HCT116 (cell line): Measurements from ENCODE around the gene PDPK1. TPM values are rescaled to one million over a fixed set of nuclear protein-coding genes. Genes with fewer than 3 reads are reported as not detected.

Experiments used
- ATAC-seq: fragments of 200-7000 bp; cut with Tn5 transposase; 2 replicates; pipeline ENCODE4 v1.9.1; 2020; ENCODE audit warnings: mild to moderate bottlenecking, moderate library complexity
- BruUV-seq: library from RNA; stranded (reverse); fragments of 400-500 nt; replicated peaks from 2 replicates; lab custom pipeline; 2021; lab: Mats Ljungman, UMichigan
- CTCF ChIA-PET: fragments of 300-600 bp; sonication (Branson Sonifier 250); formaldehyde crosslinking; loops from one replicate; lab custom pipeline; 2021; ENCODE audit warnings: antibody characterized with exemption; lab: Charles Lee
- POLR2A ChIA-PET: fragments of 300-600, 350-600 bp; sonication (Branson Sonifier 250); formaldehyde crosslinking; loops from one replicate; lab custom pipeline; 2021; ENCODE audit warnings: antibody characterized with exemption; lab: Charles Lee
- RAD21 ChIA-PET, 2 experiments: fragments of 300-600 bp; sonication (Branson Sonifier 250); formaldehyde crosslinking; loops; one replicate each; lab custom pipeline; 2023; ENCODE audit warnings: low total read pairs in 2 of 2; ENCODE audit not compliant: uncharacterized antibody in 2 of 2, unreplicated experiment in 2 of 2, low non-redundant PET in 1 of 2; lab: Charles Lee
- DNase-seq: peaks from one replicate; pipeline ENCODE4 v3.0.0-alpha.2; 2010; ENCODE audit warnings: low read depth, low spot score
- H2AFZ ChIP-seq: fragments of 200-600 bp; shearing (Covaris generic), sonication (generic); 2 replicates; pipeline ENCODE4 v1.6.1; 2017; ENCODE audit warnings: low read depth, mixed run types, mixed read lengths, antibody characterized with exemption, low read length; ENCODE audit not compliant: poor library complexity, severe bottlenecking
- H3K27ac ChIP-seq: 2 replicates; pipeline ENCODE4 v1.5.1; 2012; ENCODE audit warnings: low read depth, low read length
- H3K27me3 ChIP-seq: fragments of 200-600 bp; sonication (generic); 2 replicates; pipeline ENCODE4 v1.6.1; 2016; ENCODE audit warnings: mixed run types, low read length, mixed read lengths; ENCODE audit not compliant: insufficient read depth
- H3K36me3 ChIP-seq, 2 experiments: fragments of 200-500 bp in 1 of 2; fragments of 200-600 bp in 1 of 2; sonication (Bioruptor generic) in 1 of 2; sonication (generic) in 1 of 2; 2 replicates each; pipeline versions ENCODE4 v1.5.1 to v1.6.1; 2014 to 2016; ENCODE audit warnings: low read length in 2 of 2, inconsistent platforms in 1 of 2, mixed read lengths in 1 of 2, mixed run types in 1 of 2; ENCODE audit not compliant: insufficient read depth in 2 of 2, control insufficient read depth in 1 of 2
- H3K4me1 ChIP-seq, 2 experiments: fragments of 200-600 bp in 1 of 2; sonication (generic) in 1 of 2; 2 replicates each; pipeline versions ENCODE4 v1.5.1 to v1.6.1; 2012 to 2017; ENCODE audit warnings: low read length in 2 of 2, inconsistent platforms in 1 of 2, mild to moderate bottlenecking in 1 of 2, mixed read lengths in 1 of 2, mixed run types in 1 of 2, moderate library complexity in 1 of 2; ENCODE audit not compliant: insufficient read depth in 2 of 2, control insufficient read depth in 1 of 2
- H3K4me2 ChIP-seq: fragments of 200-600 bp; sonication (generic); 2 replicates; pipeline ENCODE4 v1.6.1; 2017; ENCODE audit warnings: mixed run types, low read length, mixed read lengths
- H3K4me3 ChIP-seq, 2 experiments: fragments of 200-600 bp in 1 of 2; sonication (generic) in 1 of 2; replicated peaks in 1 of 2; 2 replicates each; pipeline ENCODE4 v1.5.1; 2011 to 2016; ENCODE audit warnings: low read length in 2 of 2, control low read depth in 1 of 2, low read depth in 1 of 2, mild to moderate bottlenecking in 1 of 2, mixed read lengths in 1 of 2, mixed run types in 1 of 2
- H3K79me2 ChIP-seq: fragments of 200-600 bp; sonication (generic); 2 replicates; pipeline ENCODE4 v1.6.1; 2017; ENCODE audit warnings: mild to moderate bottlenecking, mixed run types, low read length, moderate library complexity, mixed read lengths; ENCODE audit not compliant: insufficient read depth
- H3K9ac ChIP-seq: fragments of 200-600 bp; sonication (generic); 2 replicates; pipeline ENCODE4 v1.6.1; 2016; ENCODE audit warnings: low read length, mixed read lengths
- H3K9me2 ChIP-seq: fragments of 200-600 bp; sonication (generic), shearing (Covaris generic); 2 replicates; pipeline ENCODE4 v1.6.1; 2017; ENCODE audit warnings: mixed run types, mild to moderate bottlenecking, moderate library complexity; ENCODE audit not compliant: insufficient read depth
- H3K9me3 ChIP-seq, 2 experiments: fragments of 200-500 bp in 1 of 2; fragments of 200-600 bp in 1 of 2; sonication (Bioruptor generic) in 1 of 2; sonication (generic) in 1 of 2; 2 replicates each; pipeline ENCODE4 v1.6.1; 2014 to 2017; ENCODE audit warnings: low read length in 2 of 2, mixed read lengths in 2 of 2, inconsistent platforms in 1 of 2, low read depth in 1 of 2, mild to moderate bottlenecking in 1 of 2, mixed run types in 1 of 2, moderate library complexity in 1 of 2; ENCODE audit not compliant: control insufficient read depth in 1 of 2, insufficient read depth in 1 of 2
- H4K20me1 ChIP-seq: fragments of 200-600 bp; sonication (generic), shearing (Covaris generic); 2 replicates; pipeline ENCODE4 v1.6.1; 2017; ENCODE audit warnings: mixed run types, mild to moderate bottlenecking, moderate library complexity; ENCODE audit not compliant: insufficient read depth
- CBX3 ChIP-seq: IDR thresholded peaks from 2 replicates; pipeline ENCODE4 v1.6.1; 2012; ENCODE audit warnings: low read depth
- CEBPB ChIP-seq: IDR thresholded peaks from 2 replicates; pipeline ENCODE4 v1.6.1; 2012; ENCODE audit warnings: low read depth
- EGR1 ChIP-seq: IDR thresholded peaks from 2 replicates; pipeline ENCODE4 v1.6.1; 2012; ENCODE audit warnings: low read depth
- ELF1 ChIP-seq: IDR thresholded peaks from 2 replicates; pipeline ENCODE4 v1.6.1; 2012; ENCODE audit warnings: low read depth, borderline replicate concordance
- EZH2phosphoT487 ChIP-seq: fragments of 200-600 bp; IDR thresholded peaks from 2 replicates; pipeline ENCODE4 v1.6.1; 2018; ENCODE audit warnings: antibody characterized with exemption, borderline replicate concordance
- POLR2A ChIP-seq: IDR thresholded peaks from 2 replicates; pipeline ENCODE4 v1.7.0; 2011; ENCODE audit warnings: borderline replicate concordance; ENCODE audit not compliant: insufficient read depth, insufficient read length; ENCODE audit errors: extremely low read depth
- POLR2AphosphoS5 ChIP-seq: IDR thresholded peaks from 2 replicates; pipeline ENCODE4 v1.6.1; 2011; ENCODE audit warnings: mild to moderate bottlenecking, low read depth, low read length, moderate library complexity
- SIN3A ChIP-seq: IDR thresholded peaks from 2 replicates; pipeline ENCODE4 v1.6.1; 2012; ENCODE audit warnings: low read depth
- TCF7L2 ChIP-seq: IDR thresholded peaks from 2 replicates; pipeline ENCODE4 v1.7.0; 2011; ENCODE audit warnings: borderline replicate concordance, inconsistent platforms; ENCODE audit not compliant: insufficient read depth, insufficient read length; ENCODE audit errors: extremely low read depth
- YY1 ChIP-seq: IDR thresholded peaks from 2 replicates; pipeline ENCODE4 v1.6.1; 2011; ENCODE audit warnings: low read length, low read depth, moderate library complexity, mild to moderate bottlenecking; ENCODE audit not compliant: insufficient replicate concordance; ENCODE audit errors: extremely low read depth
- ZFX ChIP-seq: fragments of 450-650 bp; IDR thresholded peaks from 2 replicates; pipeline ENCODE4 v1.6.1; 2017
- intact Hi-C: fragments of 100-400 bp; cut with micrococcal nuclease; formaldehyde crosslinking; loops from 2 replicates; pipeline ENCODE4 v1.10.0; 2022
- total RNA-seq: library from RNA; stranded (reverse); gene quantifications from one replicate; pipeline ENCODE4 v1.2.1, GENCODE V29; 2021; ENCODE audit not compliant: unreplicated experiment
- TF ChIP-seq, protein P1 (sequence below): IDR thresholded peaks from 2 replicates; pipeline ENCODE4 v1.6.1; 2012; ENCODE audit warnings: low read depth
- TF ChIP-seq, protein P2 (sequence below): IDR thresholded peaks from 2 replicates; pipeline ENCODE4 v1.6.1; 2011; ENCODE audit warnings: mild to moderate bottlenecking, low read length, moderate library complexity; ENCODE audit not compliant: insufficient replicate concordance; ENCODE audit errors: extremely low read depth
- TF ChIP-seq, protein P3 (sequence below): IDR thresholded peaks from 2 replicates; pipeline ENCODE4 v1.6.1; 2012
- TF ChIP-seq, protein P4 (sequence below): IDR thresholded peaks from 2 replicates; pipeline ENCODE4 v1.6.1; 2012

The PDPK1 gene
- total RNA-seq, 1 experiment from 2014 or later: 36.1 TPM

DNA sequence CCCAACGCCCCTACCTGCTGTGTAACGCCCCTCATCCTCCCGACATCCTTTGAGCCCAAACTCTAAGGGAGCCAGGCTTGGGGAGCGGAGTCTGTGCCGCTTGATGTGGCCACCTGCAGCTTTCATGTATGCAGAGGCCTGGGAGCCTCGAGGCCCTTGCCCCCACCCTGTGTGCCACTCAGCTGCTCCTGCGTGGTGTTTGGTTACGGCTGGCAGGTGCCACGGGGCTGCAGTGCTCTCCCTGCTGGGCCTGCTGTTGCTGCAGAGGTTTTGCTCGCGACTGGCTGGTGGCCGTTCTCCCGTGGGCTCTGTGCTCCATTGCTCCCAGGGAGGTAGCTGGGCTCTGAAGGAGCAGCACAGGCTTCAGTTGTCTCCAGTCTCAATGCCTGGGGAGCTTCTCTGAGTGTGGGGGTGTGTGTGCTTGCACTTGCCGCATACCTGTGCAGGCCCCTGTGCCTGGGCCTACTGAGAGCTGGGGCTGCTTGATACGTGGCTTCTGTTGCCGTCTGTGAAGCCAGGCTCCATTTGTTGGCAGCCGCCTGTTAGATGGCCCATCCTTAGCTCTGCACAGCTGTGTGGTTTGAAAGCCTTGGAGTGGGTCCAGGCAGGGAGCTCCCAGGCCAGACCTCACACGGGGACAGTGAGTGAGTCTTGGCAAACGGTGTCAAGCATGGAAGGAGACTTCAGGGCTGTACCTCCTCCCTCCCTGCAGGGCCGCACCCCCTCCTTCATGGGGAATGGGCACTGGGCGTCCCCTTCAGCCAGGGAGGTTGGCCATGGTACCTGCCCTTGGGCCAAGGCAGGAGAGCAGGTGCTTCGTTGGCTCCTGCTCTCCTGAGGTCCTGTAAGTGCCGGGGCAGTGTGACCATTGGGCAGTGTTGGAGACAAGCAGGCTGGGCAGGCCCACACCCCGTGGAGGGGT is 47.2 kb downstream of the PDPK1 start:
- Histone ChIP-seq H3K9me3 (no peaks in the 10 kb centered on the region), H3K27me3 (no peaks in the 10 kb centered on the region), H3K36me3 (peaks cover 7 to 20% of the 10 kb centered on the region in 2 experiments; a peak in 3 of 4 replicates), H3K9ac (no peak overlapping the region), H4K20me1 (no peaks in the 10 kb centered on the region), H3K9me2 (no peaks in the 10 kb centered on the region), H3K27ac (no peak overlapping the region), H3K79me2 (no peaks in the 10 kb centered on the region; the same call in 1 of the 2 replicates), H3K4me1 (no peaks in the 10 kb centered on the region), H2AFZ (no peak overlapping the region)
- no TSS peak for BruUV-seq
- ChIA-PET POLR2A (no interaction called here), CTCF (no interaction called here)
- intact Hi-C loops: no loop called here
- DNase-seq (no peak), ATAC-seq (no peak)
- TF ChIP-seq ZFX (no peak), CBX3 (no peak), TCF7L2 (no peak), CEBPB (no peak), EZH2phosphoT487 (no peak), POLR2A (no peak), YY1 (no peak), ELF1 (no peak), POLR2AphosphoS5 (no peak), EGR1 (no peak), SIN3A (no peak)
- TF ChIP-seq, protein P1, sequence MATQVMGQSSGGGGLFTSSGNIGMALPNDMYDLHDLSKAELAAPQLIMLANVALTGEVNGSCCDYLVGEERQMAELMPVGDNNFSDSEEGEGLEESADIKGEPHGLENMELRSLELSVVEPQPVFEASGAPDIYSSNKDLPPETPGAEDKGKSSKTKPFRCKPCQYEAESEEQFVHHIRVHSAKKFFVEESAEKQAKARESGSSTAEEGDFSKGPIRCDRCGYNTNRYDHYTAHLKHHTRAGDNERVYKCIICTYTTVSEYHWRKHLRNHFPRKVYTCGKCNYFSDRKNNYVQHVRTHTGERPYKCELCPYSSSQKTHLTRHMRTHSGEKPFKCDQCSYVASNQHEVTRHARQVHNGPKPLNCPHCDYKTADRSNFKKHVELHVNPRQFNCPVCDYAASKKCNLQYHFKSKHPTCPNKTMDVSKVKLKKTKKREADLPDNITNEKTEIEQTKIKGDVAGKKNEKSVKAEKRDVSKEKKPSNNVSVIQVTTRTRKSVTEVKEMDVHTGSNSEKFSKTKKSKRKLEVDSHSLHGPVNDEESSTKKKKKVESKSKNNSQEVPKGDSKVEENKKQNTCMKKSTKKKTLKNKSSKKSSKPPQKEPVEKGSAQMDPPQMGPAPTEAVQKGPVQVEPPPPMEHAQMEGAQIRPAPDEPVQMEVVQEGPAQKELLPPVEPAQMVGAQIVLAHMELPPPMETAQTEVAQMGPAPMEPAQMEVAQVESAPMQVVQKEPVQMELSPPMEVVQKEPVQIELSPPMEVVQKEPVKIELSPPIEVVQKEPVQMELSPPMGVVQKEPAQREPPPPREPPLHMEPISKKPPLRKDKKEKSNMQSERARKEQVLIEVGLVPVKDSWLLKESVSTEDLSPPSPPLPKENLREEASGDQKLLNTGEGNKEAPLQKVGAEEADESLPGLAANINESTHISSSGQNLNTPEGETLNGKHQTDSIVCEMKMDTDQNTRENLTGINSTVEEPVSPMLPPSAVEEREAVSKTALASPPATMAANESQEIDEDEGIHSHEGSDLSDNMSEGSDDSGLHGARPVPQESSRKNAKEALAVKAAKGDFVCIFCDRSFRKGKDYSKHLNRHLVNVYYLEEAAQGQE: no peak
- TF ChIP-seq, protein P2, sequence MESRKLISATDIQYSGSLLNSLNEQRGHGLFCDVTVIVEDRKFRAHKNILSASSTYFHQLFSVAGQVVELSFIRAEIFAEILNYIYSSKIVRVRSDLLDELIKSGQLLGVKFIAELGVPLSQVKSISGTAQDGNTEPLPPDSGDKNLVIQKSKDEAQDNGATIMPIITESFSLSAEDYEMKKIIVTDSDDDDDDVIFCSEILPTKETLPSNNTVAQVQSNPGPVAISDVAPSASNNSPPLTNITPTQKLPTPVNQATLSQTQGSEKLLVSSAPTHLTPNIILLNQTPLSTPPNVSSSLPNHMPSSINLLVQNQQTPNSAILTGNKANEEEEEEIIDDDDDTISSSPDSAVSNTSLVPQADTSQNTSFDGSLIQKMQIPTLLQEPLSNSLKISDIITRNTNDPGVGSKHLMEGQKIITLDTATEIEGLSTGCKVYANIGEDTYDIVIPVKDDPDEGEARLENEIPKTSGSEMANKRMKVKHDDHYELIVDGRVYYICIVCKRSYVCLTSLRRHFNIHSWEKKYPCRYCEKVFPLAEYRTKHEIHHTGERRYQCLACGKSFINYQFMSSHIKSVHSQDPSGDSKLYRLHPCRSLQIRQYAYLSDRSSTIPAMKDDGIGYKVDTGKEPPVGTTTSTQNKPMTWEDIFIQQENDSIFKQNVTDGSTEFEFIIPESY: no peak
- TF ChIP-seq, protein P3, sequence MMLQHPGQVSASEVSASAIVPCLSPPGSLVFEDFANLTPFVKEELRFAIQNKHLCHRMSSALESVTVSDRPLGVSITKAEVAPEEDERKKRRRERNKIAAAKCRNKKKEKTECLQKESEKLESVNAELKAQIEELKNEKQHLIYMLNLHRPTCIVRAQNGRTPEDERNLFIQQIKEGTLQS: no peak
- TF ChIP-seq, protein P4, sequence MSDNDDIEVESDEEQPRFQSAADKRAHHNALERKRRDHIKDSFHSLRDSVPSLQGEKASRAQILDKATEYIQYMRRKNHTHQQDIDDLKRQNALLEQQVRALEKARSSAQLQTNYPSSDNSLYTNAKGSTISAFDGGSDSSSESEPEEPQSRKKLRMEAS: no peak
- TF ChIP-seq, all 23 proteins: peak for 0
- RAD21 ChIA-PET: no interaction called here
- no peak overlapping the region for H3K4me3 ChIP-seq
- H3K4me2 ChIP-seq: no peak overlapping the region
